ENCODE measurements around the gene RNF213.
A peak's percentile ranks its signal among the peaks of the same experiment; 100 is the strongest.

RNF213 gene

DNA sequence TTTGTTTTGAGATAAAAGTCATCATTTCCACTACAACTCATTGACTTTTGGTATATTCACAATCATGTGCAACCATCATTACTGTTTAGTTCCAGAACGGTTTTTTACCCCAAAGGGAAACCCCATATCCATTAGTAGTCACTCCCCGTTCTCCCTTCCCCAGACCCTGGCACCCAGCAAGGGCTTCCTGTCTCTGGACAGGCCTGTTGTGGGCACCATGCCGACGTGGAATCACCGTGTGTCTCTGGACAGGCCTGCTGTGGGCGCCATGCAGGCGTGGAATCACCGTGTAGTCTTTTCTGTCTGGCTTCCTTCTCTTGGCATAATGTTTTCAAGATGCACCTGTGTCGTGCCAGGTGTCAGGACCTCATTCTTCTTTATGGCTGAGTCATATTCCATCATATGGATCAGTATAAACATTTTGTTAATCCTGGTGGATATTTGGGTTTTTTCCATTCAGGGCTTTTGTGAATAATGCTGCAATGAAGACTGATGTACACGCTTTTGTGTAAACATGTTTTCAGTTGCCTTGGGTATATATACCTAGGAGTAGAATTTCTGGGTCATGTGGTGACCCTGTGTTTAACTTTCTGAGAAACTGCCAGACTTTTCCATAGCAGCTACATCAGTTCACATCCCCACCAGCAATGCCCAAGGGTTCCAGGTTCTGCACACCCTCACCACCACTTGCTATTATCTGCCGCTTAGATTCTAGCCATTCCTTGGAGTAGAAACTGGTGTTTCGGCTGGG lies 173.4 kb downstream of the RNF213 start:
- DNase-seq (ENCODE audit: low read depth): no peak

DNA sequence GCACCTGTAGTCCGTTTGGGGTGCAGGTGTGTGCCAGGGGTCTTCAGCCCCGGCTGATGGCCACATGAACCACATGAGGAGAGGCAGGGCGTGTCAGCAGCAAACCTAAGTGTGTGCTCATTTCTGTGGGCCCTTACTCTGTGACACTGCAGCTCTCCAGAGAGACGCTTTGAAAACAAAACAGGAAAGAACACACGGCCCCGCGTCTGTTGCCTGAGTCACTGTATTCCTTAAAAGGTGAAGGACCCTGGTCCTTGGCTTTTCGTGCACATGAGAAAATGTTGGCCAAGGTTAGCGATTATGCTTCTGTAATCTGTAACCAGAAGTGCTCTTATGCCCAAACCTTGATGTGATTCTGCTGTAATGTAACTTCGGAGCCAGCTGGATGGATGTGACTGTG lies 176.9 kb downstream of the RNF213 start:
- DNase-seq (ENCODE audit: low read depth): no peak

DNA sequence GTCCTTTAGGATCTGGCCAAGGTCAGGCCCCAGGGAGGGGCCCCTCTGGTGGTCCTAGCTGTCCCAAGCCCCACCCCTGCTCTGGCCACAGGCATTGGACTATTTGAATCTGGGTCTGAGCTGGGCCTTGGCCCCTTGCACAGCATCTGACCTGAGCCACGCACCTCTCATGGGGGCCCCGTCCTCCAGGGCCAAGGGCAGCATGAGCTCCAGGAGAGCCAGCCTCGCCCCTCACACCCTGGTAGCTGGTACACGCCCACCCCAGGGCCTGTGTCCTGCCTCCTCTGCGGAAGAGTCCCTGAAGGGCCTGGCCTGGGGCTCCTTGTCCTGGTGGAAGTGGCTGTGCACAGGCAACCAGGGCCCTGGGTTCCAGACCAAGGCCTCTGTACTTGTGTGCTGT lies 178.2 kb downstream of the RNF213 start:
- DNase-seq (ENCODE audit: low read depth): no peak

DNA sequence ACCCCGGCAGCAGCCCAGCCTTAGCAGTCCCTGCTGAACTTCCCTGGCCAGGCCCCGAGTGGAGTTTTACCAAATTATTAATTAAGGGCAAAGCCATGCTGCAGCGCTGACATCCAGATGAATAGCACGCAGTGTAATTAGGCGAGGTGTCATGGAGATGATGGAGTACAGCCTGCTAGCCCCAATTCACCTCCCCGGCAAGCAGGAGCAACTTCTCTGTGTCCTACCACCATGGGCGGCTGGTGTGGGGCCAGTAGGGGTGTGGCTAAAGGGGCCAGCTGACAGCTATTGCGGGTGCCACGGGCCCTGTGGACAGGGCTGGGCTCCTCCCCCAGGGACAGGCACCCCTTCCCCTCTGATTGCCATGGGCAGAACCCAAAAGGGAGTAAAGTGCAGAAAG lies 178.8 kb downstream of the RNF213 start:
- DNase-seq (ENCODE audit: low read depth): no peak

DNA sequence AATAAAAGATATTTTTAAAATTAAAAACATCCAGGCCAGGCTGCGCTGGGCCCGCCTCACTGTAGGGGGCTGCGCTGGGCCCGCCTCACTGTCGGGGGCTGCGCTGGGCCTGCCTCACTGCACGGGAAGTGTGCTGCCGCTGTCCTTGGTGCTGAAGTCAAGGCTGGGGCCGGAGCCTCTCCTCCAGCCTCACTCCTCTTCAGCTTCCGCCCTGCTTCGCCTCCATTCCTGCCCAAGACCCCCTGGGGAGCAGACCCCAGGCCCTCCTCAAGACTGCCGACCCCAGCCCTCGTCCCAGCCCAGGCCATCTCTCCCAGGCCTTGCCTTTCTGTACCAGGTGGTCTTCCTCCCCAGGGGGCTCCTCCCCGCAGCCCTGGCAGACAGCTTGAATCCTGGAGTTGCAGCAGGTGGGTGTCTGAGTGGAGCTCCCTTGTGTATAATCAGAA lies 180.5 kb downstream of the RNF213 start:
- peak; percentile 32 for DNase-seq (ENCODE audit: low read depth)

DNA sequence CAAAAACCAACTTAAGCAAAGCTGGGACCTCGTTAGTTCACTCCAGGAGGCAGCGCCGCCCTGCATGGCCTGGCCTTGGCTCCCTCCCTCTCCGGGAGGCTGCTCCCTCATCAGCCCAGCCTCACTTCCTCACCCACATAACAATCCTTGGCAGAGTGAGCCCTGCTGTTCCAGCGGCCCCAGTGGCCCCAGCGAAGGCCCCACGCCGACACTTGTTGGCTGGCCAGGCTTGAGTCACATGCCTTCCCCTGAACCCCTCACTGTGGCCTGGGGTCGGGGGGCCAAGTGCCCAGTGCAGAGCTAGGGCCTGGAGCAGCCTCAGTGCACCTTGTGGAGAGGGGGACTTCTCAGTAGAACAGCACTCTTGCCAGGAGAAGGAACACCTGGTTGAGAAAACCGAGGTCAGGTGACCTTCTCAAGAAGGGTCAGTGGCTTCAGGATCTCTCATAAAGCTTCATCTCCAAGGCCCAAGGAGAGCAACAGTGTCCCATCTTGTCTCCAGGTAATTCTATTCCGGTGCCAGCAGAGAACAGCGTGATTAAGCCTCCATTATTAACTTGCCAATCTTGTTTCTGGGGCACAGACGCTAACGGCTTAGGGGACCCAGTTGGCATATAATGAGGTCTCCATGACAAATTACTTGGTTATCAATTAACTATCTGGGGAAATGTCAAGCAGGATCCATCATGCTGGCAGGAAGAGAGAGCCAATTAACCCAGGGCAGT lies 181.1 kb downstream of the RNF213 start:
- no peak for DNase-seq (ENCODE audit: low read depth)

DNA sequence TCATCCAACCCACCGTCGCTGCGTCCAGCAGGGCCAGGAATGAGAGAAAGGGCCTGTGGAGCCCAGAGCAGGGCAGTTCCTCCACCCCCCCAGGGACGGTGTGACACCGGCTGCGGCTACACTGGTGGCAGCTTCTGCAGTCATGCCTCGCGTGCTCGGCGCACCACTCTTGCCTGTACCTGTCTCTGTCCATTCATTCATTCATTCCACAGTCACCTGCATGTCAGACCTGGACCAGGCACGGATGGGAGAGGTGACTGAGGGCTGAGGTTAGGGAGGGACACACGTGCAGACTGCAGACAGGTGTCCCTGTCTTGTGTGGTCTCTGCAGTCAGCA lies 181.6 kb downstream of the RNF213 start:
- DNase-seq (ENCODE audit: low read depth): no peak

DNA sequence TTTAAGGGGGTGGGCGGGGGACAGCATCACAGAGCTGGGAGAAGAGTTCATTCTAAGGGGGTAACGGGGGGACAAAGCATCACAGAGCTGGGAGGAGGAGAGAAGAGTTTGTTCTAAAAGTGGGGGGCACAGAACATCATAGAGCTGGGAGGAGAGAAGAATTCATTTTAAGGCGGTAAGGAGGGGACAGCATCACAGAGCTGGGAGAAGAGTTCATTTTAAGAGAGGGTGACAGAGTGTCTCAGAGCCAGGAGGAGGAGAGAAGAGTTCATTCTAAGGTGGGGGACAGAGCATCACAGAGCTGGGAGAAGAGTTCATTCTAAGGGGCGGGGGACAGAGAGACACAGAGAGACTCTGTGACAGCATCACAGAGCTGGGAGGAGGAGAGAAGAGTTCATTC lies 182.1 kb downstream of the RNF213 start:
- no peak for DNase-seq (ENCODE audit: low read depth)

DNA sequence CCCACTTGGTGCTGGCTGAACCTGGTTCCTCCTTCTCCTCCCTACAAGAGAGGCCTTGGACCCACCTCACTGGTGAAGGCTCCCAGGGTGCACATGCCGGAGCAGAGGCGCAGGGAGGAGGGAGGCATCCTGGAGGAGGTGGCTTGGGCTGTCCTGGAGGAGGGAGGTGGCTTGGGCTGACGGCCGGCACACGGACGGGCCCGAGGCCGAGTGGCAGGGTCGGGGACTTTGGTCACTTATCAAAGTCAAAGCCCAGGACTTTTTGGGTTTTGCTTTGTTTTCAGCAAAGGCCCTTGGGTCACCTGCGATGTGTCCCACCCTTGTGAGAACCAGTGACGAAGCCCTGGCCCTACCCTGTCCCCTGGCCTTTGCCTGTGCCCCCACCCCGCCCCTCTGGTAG lies 182.8 kb downstream of the RNF213 start:
- no peak for DNase-seq (ENCODE audit: low read depth)

DNA sequence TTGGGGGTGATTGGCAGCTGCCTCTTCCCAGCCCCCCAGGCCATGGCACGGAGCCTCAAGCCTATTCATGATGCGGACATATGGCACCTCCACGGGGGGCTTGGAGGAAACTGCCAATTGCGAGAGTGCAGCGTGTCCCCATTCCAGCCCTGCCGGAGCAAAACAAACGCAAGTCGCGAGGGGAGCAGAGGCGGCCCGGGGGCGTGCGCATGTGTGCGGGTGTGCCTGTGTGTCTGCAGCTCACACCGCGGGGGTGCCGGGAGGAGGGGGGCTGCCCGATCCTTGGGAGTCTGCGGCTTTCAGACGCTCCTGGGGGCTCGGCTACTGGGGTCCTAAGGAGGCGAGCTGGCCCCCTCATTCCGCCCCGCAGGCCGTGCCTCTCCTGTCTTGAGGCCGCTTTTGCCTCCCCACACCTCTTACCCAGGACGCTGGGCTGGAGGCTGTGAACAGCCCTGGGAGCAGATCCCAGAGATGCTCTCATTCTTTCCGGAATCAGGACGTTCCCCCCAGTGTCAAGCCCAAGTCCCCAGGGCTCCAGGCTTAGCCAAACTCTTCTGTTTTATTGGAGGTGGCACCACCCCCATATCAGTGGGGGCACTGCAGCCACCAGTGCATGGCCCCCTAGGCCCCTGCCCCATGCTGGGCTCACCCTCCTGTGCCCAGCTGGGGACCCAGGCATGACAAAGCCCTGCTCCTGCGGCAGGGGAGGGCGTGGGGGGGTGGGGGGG lies 183.4 kb downstream of the RNF213 start:
- no peak for DNase-seq (ENCODE audit: low read depth)

DNA sequence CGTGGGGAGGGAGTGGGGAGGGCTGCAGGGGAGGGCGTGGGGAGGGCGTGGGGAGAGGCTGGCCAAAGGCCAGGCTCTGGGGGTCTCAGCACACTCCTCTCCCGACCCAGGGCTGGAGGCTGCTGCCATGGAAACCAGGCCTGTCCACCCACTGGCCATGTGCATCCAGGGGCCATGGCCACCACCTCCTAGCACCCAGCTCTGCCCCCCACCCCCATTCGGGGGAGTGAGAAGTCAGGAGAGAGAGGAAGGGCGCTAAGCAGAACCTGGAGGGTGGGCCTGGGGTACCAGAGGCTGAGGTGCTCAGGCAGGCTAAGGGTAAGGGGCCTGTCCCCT lies 184.0 kb downstream of the RNF213 start:
- DNase-seq (ENCODE audit: low read depth): no peak

DNA sequence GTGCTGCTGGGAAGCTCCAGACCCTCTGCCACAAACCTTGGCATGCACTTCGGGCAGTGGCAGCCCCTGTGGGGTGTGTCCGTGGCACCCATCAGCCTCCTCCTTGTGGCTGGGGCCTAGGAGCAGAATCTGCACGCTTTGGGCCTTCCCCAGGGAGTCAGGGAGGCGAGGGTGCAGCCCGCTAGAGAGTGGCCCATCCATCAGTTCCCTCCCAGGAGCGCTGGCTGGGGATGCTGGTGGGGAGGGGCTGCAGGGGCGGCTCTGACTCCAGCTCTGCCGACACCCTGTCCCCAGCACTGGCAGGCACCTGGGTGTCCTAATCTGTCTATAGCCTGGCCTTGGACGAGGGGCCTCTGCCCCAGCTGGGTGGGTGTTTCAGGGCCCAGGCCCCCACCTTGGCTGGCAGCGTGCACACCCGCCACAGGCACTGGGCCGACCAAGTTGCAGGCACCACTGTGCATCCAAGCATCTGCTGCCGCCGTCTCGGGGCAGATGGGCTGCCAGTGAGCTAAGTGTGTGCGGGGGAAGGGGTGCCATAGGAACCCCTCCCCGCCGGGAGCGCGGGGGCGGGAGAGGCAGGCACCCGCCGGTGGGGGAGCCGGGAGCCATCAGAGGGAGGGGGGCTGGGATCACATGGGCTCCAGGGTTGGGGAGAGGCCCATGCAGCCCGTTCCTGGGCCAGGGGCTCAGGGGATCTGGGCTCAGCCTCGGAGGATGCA lies 184.5 kb downstream of the RNF213 start:
- DNase-seq (ENCODE audit: low read depth): no peak

DNA sequence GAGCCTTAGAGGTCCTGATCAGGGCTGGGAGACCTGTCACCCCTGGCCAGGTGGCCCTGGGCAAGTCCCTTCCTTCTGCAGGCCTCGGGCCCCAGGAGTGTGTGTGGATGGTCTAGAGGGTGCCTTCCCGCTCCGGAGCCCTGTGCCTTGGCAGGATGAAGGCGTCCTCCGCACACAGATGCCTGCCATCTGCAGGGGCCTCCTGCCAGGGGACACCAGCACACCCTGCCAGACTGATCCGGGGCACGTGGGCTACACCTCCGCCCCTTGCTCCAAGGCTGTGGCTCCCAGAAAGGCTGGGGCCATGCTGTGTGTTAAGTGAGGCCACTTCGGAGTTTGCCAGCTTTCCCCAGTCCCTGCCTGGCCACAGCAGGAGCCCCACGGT lies 185.1 kb downstream of the RNF213 start:
- DNase-seq (ENCODE audit: low read depth): no peak

DNA sequence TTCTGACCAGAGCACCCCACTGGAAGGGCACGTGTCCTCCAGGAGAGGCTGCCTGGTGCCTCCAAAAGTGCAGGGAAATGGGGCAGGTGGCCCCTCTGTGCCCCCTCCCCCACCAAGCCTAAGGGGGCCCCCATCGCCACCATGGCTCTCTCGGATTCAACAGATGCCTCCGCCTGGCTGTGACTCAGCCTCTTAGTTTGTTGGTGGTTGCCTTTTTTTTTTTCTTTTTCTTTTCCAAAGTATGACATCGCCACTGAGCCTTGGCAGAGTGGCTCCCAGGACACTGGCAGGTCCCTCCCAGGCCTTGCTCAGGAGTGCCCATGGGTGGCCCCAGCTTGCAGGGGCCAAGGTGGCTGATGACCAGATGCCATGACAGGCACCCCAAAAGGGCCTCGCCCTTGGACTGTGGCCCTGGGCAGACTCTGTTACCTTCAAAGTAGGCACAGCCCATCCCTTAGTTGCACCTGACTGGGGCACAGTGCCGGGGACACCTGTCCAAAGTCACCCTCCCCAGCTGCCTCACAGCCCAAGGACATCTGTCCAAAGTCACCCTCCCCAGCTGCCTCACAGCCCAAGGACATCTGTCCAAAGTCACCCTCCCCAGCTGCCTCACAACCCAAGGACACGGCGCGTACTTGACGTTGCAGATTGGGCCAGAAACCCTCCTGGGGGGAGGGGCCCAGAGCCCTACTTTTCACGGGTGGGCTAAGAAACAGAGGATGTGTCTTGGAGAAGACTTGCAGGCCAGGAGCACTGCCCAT lies 186.2 kb downstream of the RNF213 start:
- no peak for DNase-seq (ENCODE audit: low read depth)

DNA sequence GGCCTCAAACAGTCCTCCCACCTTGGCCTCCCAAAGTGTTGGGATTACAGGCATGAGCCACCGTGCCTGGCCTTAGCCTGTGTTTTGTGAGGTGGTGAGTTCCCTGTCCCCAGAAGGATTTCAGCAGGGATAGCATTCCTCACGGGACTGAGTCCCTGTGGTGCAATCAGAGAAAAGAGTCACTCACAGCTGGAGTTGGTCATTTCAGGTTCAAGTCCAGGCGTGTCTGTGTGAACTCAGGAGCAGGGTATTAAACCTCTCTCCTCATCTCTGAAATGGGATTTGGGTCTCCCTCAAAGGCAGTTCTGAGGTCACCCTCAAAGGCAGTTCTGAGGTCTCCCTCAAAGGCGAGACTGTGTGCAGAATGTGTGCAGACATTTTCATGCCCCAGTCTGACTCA lies 187.1 kb downstream of the RNF213 start:
- DNase-seq (ENCODE audit: low read depth): no peak
